ENCODE results near the gene SLC29A3.

SLC29A3 gene

GRCh38 chr10:71316056-71316785 lies 2.8 kb upstream of the SLC29A3 start:
- in situ Hi-C loops (cut with MboI; ENCODE audit: low sequenced_read_pairs), result loop anchor here (10.0 to 25.0 kb wide), 2 partner anchors 246 to 389 kb away; no protein-coding TSS in a partner anchor

- in situ Hi-C loops (cut with MboI; ENCODE audit: low sequenced_read_pairs), result loop anchor here (10.0 to 25.0 kb wide), 2 partner anchors 246 to 388 kb away; no protein-coding TSS in a partner anchor
Observed at GRCh38 chr10:71316786-71317160, 2.3 kb upstream of the SLC29A3 start.

GRCh38 chr10:71317739-71318138 lies 1.3 kb upstream of the SLC29A3 start:
- in situ Hi-C loops (cut with MboI; ENCODE audit: low sequenced_read_pairs), result loop anchor here (10.0 to 25.0 kb wide), 2 partner anchors 245 to 387 kb away; no protein-coding TSS in a partner anchor

- in situ Hi-C loops (cut with MboI; ENCODE audit: low sequenced_read_pairs), result loop anchor here (10.0 to 25.0 kb wide), 3 partner anchors 55 to 385 kb away; no protein-coding TSS in a partner anchor
Observed at GRCh38 chr10:71319800-71320392, 837 bp downstream of the SLC29A3 start.

- in situ Hi-C loops (cut with MboI; ENCODE audit: low sequenced_read_pairs), result loop anchor here (10.0 to 25.0 kb wide), 2 partner anchors 54 to 242 kb away; no protein-coding TSS in a partner anchor
Observed at GRCh38 chr10:71320592-71320991, 1.5 kb downstream of the SLC29A3 start.

- in situ Hi-C loops (cut with MboI; ENCODE audit: low sequenced_read_pairs), result loop anchor here (10.0 to 25.0 kb wide), 2 partner anchors 53 to 241 kb away; no protein-coding TSS in a partner anchor
Observed at GRCh38 chr10:71321386-71321785, 2.3 kb downstream of the SLC29A3 start.

GRCh38 chr10:71323407-71323806 lies 4.3 kb downstream of the SLC29A3 start:
- in situ Hi-C loops (cut with MboI; ENCODE audit: low sequenced_read_pairs), result loop anchor here (10.0 to 25.0 kb wide), 2 partner anchors 51 to 239 kb away; no protein-coding TSS in a partner anchor

- in situ Hi-C loops (cut with MboI; ENCODE audit: low sequenced_read_pairs), result loop anchor here (10.0 to 25.0 kb wide), 2 partner anchors 50 to 238 kb away; no protein-coding TSS in a partner anchor
Observed at GRCh38 chr10:71324743-71325142, 5.7 kb downstream of the SLC29A3 start.

GRCh38 chr10:71325267-71325666 lies 6.2 kb downstream of the SLC29A3 start:
- in situ Hi-C loops (cut with MboI; ENCODE audit: low sequenced_read_pairs), result loop anchor here (10.0 kb wide), 1 partner anchor 50 kb away; no protein-coding TSS in a partner anchor

- in situ Hi-C loops (cut with MboI; ENCODE audit: low sequenced_read_pairs), result loop anchor here (10.0 kb wide), 1 partner anchor 48 kb away; no protein-coding TSS in a partner anchor
Observed at GRCh38 chr10:71326464-71326881, 7.4 kb downstream of the SLC29A3 start.

- in situ Hi-C loops (cut with MboI; ENCODE audit: low sequenced_read_pairs), result no loop called here
Observed at GRCh38 chr10:71330789-71331404, 11.8 kb downstream of the SLC29A3 start.

GRCh38 chr10:71331736-71332135 lies 12.7 kb downstream of the SLC29A3 start:
- in situ Hi-C loops (cut with MboI; ENCODE audit: low sequenced_read_pairs), result no loop called here

GRCh38 chr10:71332466-71332865 lies 13.4 kb downstream of the SLC29A3 start:
- in situ Hi-C loops (cut with MboI; ENCODE audit: low sequenced_read_pairs), result no loop called here

- in situ Hi-C loops (cut with MboI; ENCODE audit: low sequenced_read_pairs), result no loop called here
Observed at GRCh38 chr10:71333129-71333887, 14.2 kb downstream of the SLC29A3 start.

GRCh38 chr10:71334221-71334791 lies 15.2 kb downstream of the SLC29A3 start:
- in situ Hi-C loops (cut with MboI; ENCODE audit: low sequenced_read_pairs), result no loop called here

GRCh38 chr10:71335173-71335708 lies 16.2 kb downstream of the SLC29A3 start:
- in situ Hi-C loops (cut with MboI; ENCODE audit: low sequenced_read_pairs), result no loop called here

- in situ Hi-C loops (cut with MboI; ENCODE audit: low sequenced_read_pairs), result no loop called here
Observed at GRCh38 chr10:71336632-71337031, 17.6 kb downstream of the SLC29A3 start.

GRCh38 chr10:71337219-71337701 lies 18.2 kb downstream of the SLC29A3 start:
- in situ Hi-C loops (cut with MboI; ENCODE audit: low sequenced_read_pairs), result no loop called here

GRCh38 chr10:71338728-71339495 lies 19.9 kb downstream of the SLC29A3 start:
- in situ Hi-C loops (cut with MboI; ENCODE audit: low sequenced_read_pairs), result no loop called here

Data from HL-60/S4 treated with phorbol 12-myristate 13-acetate at 8.2 ng/mL for 4 days and 3 days (cell line).